GM12874 (cell line): ENCODE results near the gene PHGDH.

Source experiments
- TF ChIP-seq, protein P1 (sequence below): IDR thresholded peaks from 2 replicates; pipeline ENCODE4 v1.5.1; 2011; ENCODE audit warnings: low read depth, mild to moderate bottlenecking, control low read depth, low read length, moderate library complexity; ENCODE audit not compliant: insufficient read depth

PHGDH gene

DNA sequence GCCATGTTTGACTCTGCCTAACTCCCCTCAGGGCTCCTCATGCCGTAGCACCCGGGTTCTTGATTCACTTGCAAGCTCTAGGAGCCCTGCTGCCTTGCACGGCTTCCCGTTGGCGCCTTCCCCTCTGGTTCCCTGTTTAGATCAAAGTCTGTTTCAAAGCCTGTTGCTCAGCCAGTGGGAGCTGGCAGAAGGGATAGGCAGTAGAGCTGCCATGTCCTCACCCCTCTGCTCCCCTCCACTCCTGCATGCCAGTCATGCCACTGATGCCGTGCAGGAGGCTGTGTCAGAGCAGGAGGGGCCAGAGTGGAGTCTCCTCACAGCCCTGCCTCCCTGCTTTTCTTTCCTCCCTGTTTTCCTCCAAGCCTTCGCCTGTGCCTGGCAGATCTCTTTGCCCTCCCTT is 30.5 kb downstream of the PHGDH start:
- TF ChIP-seq, protein P1, sequence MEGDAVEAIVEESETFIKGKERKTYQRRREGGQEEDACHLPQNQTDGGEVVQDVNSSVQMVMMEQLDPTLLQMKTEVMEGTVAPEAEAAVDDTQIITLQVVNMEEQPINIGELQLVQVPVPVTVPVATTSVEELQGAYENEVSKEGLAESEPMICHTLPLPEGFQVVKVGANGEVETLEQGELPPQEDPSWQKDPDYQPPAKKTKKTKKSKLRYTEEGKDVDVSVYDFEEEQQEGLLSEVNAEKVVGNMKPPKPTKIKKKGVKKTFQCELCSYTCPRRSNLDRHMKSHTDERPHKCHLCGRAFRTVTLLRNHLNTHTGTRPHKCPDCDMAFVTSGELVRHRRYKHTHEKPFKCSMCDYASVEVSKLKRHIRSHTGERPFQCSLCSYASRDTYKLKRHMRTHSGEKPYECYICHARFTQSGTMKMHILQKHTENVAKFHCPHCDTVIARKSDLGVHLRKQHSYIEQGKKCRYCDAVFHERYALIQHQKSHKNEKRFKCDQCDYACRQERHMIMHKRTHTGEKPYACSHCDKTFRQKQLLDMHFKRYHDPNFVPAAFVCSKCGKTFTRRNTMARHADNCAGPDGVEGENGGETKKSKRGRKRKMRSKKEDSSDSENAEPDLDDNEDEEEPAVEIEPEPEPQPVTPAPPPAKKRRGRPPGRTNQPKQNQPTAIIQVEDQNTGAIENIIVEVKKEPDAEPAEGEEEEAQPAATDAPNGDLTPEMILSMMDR: no peak

- TF ChIP-seq, protein P1: no peak
Observed at GRCh38 chr1:119742677-119743076, 30.9 kb downstream of the PHGDH start.

DNA sequence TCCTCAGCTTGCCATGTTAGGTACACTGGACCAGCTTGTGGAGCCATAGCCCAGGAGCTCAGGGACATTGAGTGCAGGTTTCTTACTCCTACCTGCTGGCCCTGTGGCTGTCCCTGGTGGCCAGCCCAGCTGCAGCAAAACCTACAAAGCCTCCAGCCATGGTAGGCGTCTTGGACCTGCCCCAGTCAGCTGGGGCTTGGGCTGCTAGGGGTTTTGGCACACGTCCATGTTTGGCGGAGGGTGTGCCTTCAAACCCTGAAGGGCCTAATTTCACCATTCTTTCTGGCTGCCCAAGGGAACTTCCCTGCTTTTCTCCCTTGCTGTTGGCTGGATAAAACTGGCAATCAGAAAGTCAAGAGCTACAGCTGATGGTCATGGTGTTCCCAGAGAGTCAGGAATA is 31.6 kb downstream of the PHGDH start:
- TF ChIP-seq, protein P1: no peak

- TF ChIP-seq, protein P1: peak; percentile 79
Observed at GRCh38 chr1:119743776-119744597, 32.3 kb downstream of the PHGDH start.

GRCh38 chr1:119744598-119744942 is 32.8 kb downstream of the PHGDH start:
- TF ChIP-seq, protein P1: no peak

GRCh38 chr1:119745034-119745433 is 33.3 kb downstream of the PHGDH start:
- TF ChIP-seq, protein P1: no peak

DNA sequence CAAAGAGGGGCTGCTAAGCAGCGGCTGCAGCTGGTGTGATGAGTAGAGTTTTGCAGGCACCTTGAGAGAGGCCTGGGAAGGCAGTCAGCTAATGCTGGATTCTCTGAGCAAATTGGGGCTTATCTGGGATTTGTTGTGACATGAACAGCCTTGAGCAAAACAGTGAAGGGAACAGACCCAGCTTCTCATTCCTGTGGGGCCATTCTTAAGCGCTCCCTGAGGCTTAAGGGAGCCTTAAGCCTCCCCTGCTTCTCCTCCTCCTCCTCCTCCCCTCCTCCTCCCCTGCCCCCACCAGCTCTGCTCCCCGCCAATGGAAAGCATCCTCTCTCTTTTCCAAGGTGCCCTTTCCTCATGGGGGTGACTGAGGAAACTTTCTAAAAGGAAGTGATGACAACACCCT is 35.7 kb downstream of the PHGDH start:
- TF ChIP-seq, protein P1: no peak
